LNCAP (cell line): ENCODE measurements around the gene SPATA6.
A peak's percentile ranks its signal among the peaks of the same experiment; 100 is the strongest.

Experiments
- TF ChIP-seq, protein P1 (sequence below): fragments of 450-650 bp; IDR thresholded peaks from 2 replicates; pipeline ENCODE4 v1.5.1; 2017; ENCODE audit warnings: mild to moderate bottlenecking

SPATA6 gene

DNA sequence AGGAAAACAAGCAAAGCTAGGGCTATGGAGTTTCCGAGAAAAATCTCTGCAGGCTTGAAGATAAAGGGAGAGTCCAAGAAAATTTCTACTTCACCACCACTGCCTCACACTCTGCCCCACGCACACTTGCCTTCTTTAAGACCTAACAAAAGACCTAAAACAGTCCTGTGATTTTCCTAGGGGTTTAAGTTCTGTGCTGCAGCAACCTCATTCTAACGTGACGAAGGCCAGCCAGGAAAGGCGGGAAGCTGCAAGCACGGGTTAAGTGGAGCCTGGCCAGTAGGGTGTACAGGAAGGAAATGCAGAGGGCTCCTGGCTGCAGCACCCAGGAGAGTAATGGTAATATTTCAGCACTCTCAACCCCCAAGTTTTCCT is 1.5 kb downstream of the SPATA6 start:
- TF ChIP-seq, protein P1, sequence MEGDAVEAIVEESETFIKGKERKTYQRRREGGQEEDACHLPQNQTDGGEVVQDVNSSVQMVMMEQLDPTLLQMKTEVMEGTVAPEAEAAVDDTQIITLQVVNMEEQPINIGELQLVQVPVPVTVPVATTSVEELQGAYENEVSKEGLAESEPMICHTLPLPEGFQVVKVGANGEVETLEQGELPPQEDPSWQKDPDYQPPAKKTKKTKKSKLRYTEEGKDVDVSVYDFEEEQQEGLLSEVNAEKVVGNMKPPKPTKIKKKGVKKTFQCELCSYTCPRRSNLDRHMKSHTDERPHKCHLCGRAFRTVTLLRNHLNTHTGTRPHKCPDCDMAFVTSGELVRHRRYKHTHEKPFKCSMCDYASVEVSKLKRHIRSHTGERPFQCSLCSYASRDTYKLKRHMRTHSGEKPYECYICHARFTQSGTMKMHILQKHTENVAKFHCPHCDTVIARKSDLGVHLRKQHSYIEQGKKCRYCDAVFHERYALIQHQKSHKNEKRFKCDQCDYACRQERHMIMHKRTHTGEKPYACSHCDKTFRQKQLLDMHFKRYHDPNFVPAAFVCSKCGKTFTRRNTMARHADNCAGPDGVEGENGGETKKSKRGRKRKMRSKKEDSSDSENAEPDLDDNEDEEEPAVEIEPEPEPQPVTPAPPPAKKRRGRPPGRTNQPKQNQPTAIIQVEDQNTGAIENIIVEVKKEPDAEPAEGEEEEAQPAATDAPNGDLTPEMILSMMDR: no peak

DNA sequence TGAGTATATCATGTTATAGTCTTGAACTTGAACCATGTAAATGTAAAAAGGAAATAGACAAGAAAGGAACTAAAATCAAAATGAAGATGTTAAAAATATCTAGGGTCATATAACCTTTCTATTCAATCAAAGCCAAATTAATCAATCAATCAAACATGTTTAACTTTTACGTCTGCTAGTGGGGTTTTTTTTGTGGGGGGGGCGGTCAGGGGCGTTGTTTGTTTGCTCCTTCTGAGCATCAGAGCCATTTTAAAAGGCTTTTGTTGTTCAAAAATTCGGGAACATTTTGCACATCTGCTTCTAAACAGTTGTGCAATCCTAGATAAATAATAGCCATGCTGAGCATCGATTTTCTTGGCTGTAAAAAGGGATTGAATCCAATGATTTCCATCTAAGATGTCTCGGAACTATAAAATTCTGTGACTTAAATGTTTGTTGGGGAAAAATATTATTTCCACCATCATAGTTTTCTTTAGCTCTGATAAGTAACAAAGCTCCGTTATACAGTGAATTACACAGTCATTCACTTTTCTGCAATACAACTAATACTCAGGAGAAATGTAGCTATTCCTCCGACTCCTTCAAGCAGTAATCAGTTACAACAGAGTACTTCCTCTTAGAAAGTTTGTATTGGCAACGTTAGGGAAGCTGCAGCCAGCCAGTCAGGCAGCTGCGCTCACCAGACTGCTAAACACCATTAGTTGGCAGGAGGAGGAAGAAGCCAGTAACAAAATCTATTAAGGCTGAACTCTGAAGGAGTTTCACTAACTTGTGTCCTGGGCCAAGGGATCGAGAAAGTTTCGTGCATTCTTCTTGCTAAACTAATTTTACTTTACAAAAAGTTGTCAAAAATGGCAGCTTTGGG is 2.2 kb downstream of the SPATA6 start:
- TF ChIP-seq, protein P1: no peak

DNA sequence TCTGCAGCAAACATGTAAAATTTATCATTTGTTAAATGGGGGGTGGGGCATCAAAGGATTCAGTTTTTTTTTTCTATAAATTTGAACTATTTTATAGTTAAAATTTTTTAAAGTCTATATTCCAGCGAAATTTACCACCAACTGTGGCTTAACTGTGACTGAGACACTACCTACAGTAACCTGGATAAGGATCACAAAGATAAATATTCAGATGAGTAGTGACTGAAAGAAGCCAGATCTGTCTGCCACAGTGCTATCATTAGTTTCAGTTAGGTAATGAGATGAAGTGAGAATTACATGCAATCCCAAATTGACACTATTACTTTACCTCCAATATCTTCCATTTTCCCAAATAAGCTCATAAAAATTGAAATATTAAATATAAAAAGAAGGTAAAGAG is 5.4 kb downstream of the SPATA6 start:
- TF ChIP-seq, protein P1: no peak

DNA sequence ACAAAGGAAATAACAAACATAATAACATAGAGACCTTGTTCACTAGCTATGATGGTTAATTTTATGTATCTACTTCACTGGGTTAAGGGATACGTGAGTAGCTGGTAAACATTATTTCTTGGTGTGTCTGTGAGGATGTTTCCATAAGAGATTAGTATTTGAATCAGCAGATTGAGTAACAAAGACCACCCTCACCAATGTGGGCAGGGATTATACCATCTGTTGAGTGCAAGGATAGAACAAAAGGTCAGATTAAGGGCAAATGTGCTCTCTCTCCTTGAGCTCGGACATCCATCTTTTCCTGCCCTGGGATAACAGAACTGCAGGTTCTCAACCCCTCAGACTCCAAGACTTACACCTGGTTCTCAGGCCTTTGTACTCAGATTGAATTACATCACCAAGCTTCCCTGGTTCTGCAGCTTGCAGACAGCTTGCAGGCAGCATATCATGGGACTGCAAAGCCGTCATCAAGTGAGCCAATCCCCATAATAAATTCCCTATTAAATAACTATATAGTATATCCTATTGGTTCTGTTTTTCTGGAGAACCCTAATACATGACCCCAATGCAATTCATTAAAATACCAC is 9.2 kb downstream of the SPATA6 start:
- TF ChIP-seq, protein P1: no peak

DNA sequence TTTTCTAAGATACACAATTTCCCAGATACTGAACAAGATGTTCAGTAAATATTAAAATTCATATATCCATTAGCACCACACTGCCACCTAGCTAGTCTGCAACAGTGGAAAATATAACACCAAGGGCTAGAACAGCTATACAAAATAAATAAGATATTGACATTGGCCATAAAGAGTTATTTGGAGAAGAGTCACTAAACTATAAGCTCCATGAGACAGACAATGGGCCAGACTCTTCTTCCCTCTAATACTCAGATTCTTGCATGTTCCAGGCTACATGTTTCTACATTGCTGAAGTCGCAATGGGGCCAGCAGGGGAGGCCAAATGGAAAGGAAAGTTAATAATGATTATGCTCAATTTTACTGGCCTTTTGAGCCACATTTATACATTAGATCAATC is 21.5 kb downstream of the SPATA6 start:
- TF ChIP-seq, protein P1: peak; percentile 57

DNA sequence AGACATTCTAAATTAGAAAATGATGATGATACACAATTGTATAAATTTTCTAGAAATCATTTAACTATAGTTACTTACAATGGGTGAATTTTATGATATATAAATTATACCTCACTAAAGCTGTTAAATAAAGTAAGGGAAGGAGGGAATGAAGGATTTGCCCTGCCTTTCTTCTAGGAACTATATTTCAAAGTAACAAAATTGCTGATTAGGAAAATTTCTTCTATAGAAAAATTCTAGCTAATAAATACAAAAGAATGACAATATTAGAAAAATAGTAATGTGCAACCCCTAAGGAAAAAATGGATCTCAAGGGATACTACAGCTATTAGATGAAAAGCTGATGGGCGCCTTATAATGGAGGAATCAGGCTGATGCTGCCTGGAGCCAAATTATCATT is 23.1 kb downstream of the SPATA6 start:
- TF ChIP-seq, protein P1: no peak

DNA sequence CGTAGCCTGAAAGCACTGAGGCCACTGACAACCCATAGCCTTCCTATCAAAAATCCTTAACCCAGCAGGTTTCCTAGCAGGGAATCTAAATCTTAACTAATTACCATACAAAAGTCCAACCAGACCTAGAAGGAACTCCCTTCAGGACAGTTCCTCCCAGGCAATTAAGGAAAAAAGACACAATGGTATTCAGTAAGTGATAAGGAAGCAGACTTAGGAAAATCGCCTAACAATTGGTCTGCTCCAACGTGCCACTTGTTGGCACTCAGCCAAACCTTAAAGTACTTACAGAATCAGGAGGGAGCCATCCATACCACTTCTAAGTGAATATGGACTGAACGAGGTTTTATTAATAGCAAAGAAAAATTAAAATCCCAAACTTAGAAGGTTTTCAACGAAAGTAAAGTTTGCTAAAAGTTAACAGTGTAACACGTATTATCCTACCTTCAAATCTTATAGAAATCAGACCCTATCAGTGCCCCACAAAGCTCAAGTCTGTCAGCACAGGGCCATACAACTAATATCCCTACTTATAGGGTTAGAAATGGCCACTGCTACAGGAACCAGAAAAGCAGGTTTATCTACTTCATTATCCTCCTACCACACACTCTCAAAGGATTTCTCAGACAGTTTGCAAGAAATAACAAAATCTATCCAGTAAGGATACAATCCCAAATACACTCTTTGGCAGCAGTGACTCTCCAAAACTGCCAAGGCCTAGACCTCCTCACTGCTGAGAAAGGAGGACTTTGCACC is 29.0 kb downstream of the SPATA6 start:
- TF ChIP-seq, protein P1: no peak
